OCI-LY7 (cell line): ENCODE results near the gene TTLL10.

Source experiments
- CTCF ChIP-seq: fragments of 200-600 bp; sonication (generic); conservative IDR thresholded peaks from 2 replicates; pipeline ENCODE4 v1.5.1; 2014; ENCODE audit warnings: mild to moderate bottlenecking, antibody characterized with exemption, low read length, moderate library complexity, mixed read lengths
- EZH2phosphoT487 ChIP-seq: fragments of 200-600 bp; sonication (generic); IDR thresholded peaks from 2 replicates; pipeline ENCODE4 v1.6.1; 2018; ENCODE audit warnings: low read depth, borderline replicate concordance, mild to moderate bottlenecking, mixed run types, antibody characterized with exemption, low read length, moderate library complexity, mixed read lengths

- TF ChIP-seq CTCF (no peak), EZH2phosphoT487 (no peak)
These were observed 49.0 kb downstream of the TTLL10 start for GRCh38 chr1:1222575-1223225.
